HG02678 (cell line): ENCODE measurements around the gene AHSP.
"Not testable (repeated sequence)": the region's sequence is repeated elsewhere in the genome, so short reads cannot be mapped to it uniquely, and the experiment has no call there.

Source experiments
- ATAC-seq: cut with Tn5 transposase; IDR thresholded peaks from one replicate; pipeline ENCODE4 v1.9.1; 2021; ENCODE audit warnings: mild to moderate bottlenecking, moderate library complexity; ENCODE audit not compliant: unreplicated experiment

The AHSP gene

GRCh38 chr16:31527734-31528274 is at the start of gene AHSP:
TSS of gene AHSP (plus strand) at chr16:31527900. CDS start at chr16:31528140, 240 bp downstream.
- ATAC-seq: no peak

- ATAC-seq: no peak
Observed at GRCh38 chr16:31478956-31479355, 48.7 kb upstream of the AHSP start.

GRCh38 chr16:31479751-31480150 is 47.9 kb upstream of the AHSP start:
- ATAC-seq: no peak

GRCh38 chr16:31480851-31481536 is 46.7 kb upstream of the AHSP start:
- ATAC-seq: no peak

GRCh38 chr16:31483081-31483480 is 44.6 kb upstream of the AHSP start, which contains the start of gene SLC5A2:
TSS of gene SLC5A2 (plus strand) at chr16:31483123. CDS start at chr16:31483137, 14 bp downstream.
- no peak for ATAC-seq

GRCh38 chr16:31484048-31484447 is 43.7 kb upstream of the AHSP start:
- ATAC-seq: not testable (repeated sequence)

- no peak for ATAC-seq
Observed at GRCh38 chr16:31484491-31485171, 43.1 kb upstream of the AHSP start.

GRCh38 chr16:31485571-31485970 is 42.1 kb upstream of the AHSP start:
- no peak for ATAC-seq

GRCh38 chr16:31486045-31486444 is 41.7 kb upstream of the AHSP start:
- ATAC-seq: no peak

GRCh38 chr16:31487071-31487719 is 40.5 kb upstream of the AHSP start:
- no peak for ATAC-seq

GRCh38 chr16:31487720-31488467 is 39.8 kb upstream of the AHSP start:
- ATAC-seq: peak; percentile 89

GRCh38 chr16:31488468-31489297 is 39.0 kb upstream of the AHSP start:
- ATAC-seq: no peak

GRCh38 chr16:31489298-31489564 is 38.5 kb upstream of the AHSP start:
- ATAC-seq: no peak

GRCh38 chr16:31489616-31490584 is 37.8 kb upstream of the AHSP start:
- no peak for ATAC-seq

GRCh38 chr16:31491778-31492418 is 35.8 kb upstream of the AHSP start:
- ATAC-seq: no peak

- ATAC-seq: no peak
Observed at GRCh38 chr16:31493506-31494125, 34.1 kb upstream of the AHSP start.

- no peak for ATAC-seq
Observed at GRCh38 chr16:31496670-31497069, 31.0 kb upstream of the AHSP start.

GRCh38 chr16:31498493-31498892 is 29.2 kb upstream of the AHSP start:
- no peak for ATAC-seq
